HEK293T (cell line): ENCODE data around the gene C19orf47.

Experiments
- CTCF ChIA-PET: fragments of 350-600 bp; formaldehyde crosslinking; extraction: SDS; loops from one replicate; lab custom pipeline; 2021; ENCODE audit warnings: antibody characterized with exemption, inconsistent platforms; lab: Yijun Ruan, JAX
- POLR2A ChIA-PET: fragments of 350-600 bp; formaldehyde crosslinking; extraction: SDS; loops from one replicate; lab custom pipeline; 2020; ENCODE audit warnings: antibody characterized with exemption, inconsistent platforms; lab: Yijun Ruan, JAX
- DNase-seq: peaks from one replicate; pipeline ENCODE4 v3.0.0; 2012; ENCODE audit warnings: mixed read lengths; ENCODE audit errors: extremely low spot score
- ARNT ChIP-seq: fragments of 450-650 bp; IDR thresholded peaks from 2 replicates; pipeline ENCODE4 v1.6.1; 2017; ENCODE audit warnings: mild to moderate bottlenecking
- BHLHE40 ChIP-seq: fragments of 450-650 bp; IDR thresholded peaks from 2 replicates; pipeline ENCODE4 v1.6.1; 2016; ENCODE audit warnings: mild to moderate bottlenecking, moderate library complexity, borderline replicate concordance
- CTBP1 ChIP-seq: fragments of 450-650 bp; IDR thresholded peaks from 2 replicates; pipeline ENCODE4 v1.6.1; 2016; ENCODE audit warnings: borderline replicate concordance
- ELF4 ChIP-seq: fragments of 450-650 bp; IDR thresholded peaks from 2 replicates; pipeline ENCODE4 v1.6.1; 2017; ENCODE audit warnings: antibody characterized with exemption
- FOXA1 ChIP-seq: fragments of 450-650 bp; IDR thresholded peaks from 2 replicates; pipeline ENCODE4 v1.6.1; 2016; ENCODE audit warnings: mild to moderate bottlenecking
- FOXK2 ChIP-seq: fragments of 450-650 bp; IDR thresholded peaks from 2 replicates; pipeline ENCODE4 v1.6.1; 2016; ENCODE audit warnings: mild to moderate bottlenecking
- FOXM1 ChIP-seq: fragments of 450-650 bp; IDR thresholded peaks from 2 replicates; pipeline ENCODE4 v1.6.1; 2017; ENCODE audit warnings: mild to moderate bottlenecking, borderline replicate concordance
- HDGF ChIP-seq: fragments of 450-650 bp; IDR thresholded peaks from 2 replicates; pipeline ENCODE4 v1.6.1; 2017; ENCODE audit warnings: antibody characterized with exemption, borderline replicate concordance
- L3MBTL2 ChIP-seq: fragments of 450-650 bp; conservative IDR thresholded peaks from 2 replicates; pipeline ENCODE4 v1.6.1; 2016; ENCODE audit warnings: mild to moderate bottlenecking
- LEF1 ChIP-seq: fragments of 450-650 bp; IDR thresholded peaks from 2 replicates; pipeline ENCODE4 v1.6.1; 2017; ENCODE audit warnings: mild to moderate bottlenecking, borderline replicate concordance
- NFRKB ChIP-seq: fragments of 450-650 bp; IDR thresholded peaks from 2 replicates; pipeline ENCODE4 v1.6.1; 2016; ENCODE audit warnings: mild to moderate bottlenecking, moderate library complexity
- PKNOX1 ChIP-seq: fragments of 450-650 bp; IDR thresholded peaks from 2 replicates; pipeline ENCODE4 v1.6.1; 2016
- SP1 ChIP-seq: fragments of 450-650 bp; IDR thresholded peaks from 2 replicates; pipeline ENCODE4 v1.6.1; 2017
- SUZ12 ChIP-seq: fragments of 450-650 bp; IDR thresholded peaks from 2 replicates; pipeline ENCODE4 v1.6.1; 2016; ENCODE audit warnings: mild to moderate bottlenecking
- TARDBP ChIP-seq: fragments of 450-650 bp; IDR thresholded peaks from 2 replicates; pipeline ENCODE4 v1.6.1; 2016
- ZNF384 ChIP-seq: fragments of 450-650 bp; IDR thresholded peaks from 2 replicates; pipeline ENCODE4 v1.6.1; 2016

Gene C19orf47

GRCh38 chr19:40356681-40357595, 8.7 kb upstream of the C19orf47 start:
- ChIA-PET CTCF (no interaction called here), POLR2A (interaction anchor here (0.8 to 1.6 kb wide), 2 partner anchors 9 to 47 kb away, joined by 3 to 5 read pairs; partner anchors contain the start of genes C19orf47 and PLD3)
- no peak for DNase-seq
- TF ChIP-seq SUZ12 = no peak
- no peak for TF ChIP-seq LEF1
- TF ChIP-seq ZNF384 = no peak
- no peak for TF ChIP-seq ARNT
- TF ChIP-seq CTBP1 = no peak
- TF ChIP-seq BHLHE40 = no peak
- no peak for TF ChIP-seq HDGF
- TF ChIP-seq TARDBP = no peak
- no peak for TF ChIP-seq ELF4

- TF ChIP-seq FOXK2 (no peak), CTBP1 (no peak), TARDBP (no peak), FOXA1 (no peak), ZNF384 (no peak), ELF4 (no peak), BHLHE40 (no peak), NFRKB (no peak), FOXM1 (no peak), SP1 (no peak)
- DNase-seq = no peak
- ChIA-PET CTCF (no interaction called here), POLR2A (interaction anchor here (0.8 to 1.6 kb wide), 2 partner anchors 8 to 48 kb away, joined by 3 to 5 read pairs; partner anchors contain the start of genes C19orf47 and PLD3)
Observed at GRCh38 chr19:40355975-40356680, 7.9 kb upstream of the C19orf47 start.

DNA sequence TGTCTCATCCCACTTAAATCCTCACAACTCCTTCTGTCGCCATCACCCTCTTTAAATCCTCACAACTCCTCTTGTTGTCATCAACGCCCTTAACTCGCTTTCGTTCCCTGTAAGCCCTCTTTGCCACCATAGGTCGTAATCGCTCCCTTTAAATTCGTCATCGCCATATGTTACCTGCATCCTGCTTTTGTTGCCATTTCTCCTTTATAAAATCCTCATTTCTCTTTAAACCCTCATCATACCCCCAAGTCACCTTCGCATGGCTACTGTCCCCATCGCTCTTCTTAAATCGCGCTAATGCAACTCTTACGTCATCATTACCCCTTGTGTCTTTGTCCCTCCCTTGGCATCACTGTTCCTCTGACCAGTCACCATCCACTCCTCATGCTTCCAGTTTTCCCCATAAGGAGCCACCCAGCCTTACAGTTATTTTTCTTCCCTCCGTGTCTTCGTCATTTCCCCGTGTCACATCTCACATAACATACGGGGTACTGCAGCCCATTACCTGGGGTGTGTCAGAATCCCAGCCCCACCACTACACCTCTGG, 837 bp upstream of the C19orf47 start:
- ChIA-PET POLR2A (interaction anchor here (1.0 to 2.0 kb wide), 9 partner anchors 8 to 143 kb away, joined by 4 to 10 read pairs (median 5); partner anchors contain the start of gene AKT2), CTCF (no interaction called here)
- no peak for DNase-seq
- no peak for TF ChIP-seq TARDBP
- no peak for TF ChIP-seq ZNF384
- no peak for TF ChIP-seq FOXM1
- no peak for TF ChIP-seq ARNT

DNA sequence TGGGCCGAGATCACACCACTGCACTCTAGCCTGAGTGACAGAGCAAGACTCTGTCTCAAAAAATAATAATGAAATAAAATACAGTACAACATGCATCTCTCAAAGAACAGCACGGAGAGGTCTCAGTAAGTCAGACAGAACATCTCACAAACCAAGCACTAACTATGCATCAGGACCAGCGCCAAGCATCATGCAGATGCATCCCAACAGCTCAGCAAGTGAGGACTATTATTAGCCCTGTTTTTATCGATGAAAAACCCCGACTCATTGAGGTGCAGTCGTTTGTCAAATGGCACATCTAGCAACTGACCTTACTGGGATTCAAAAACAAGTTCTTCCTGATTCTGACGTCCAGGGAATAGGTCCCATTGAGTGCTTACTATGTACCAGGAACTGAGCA, 3.8 kb downstream of the C19orf47 start:
- POLR2A ChIA-PET = no interaction called here
- TF ChIP-seq ZNF384 (no peak), ELF4 (no peak), TARDBP (no peak), FOXK2 (no peak), L3MBTL2 (no peak)
- CTCF ChIA-PET = no interaction called here
- no peak for DNase-seq

GRCh38 chr19:40342644-40343311, 5.4 kb downstream of the C19orf47 start:
- ChIA-PET POLR2A (no interaction called here), CTCF (no interaction called here)
- no peak for DNase-seq
- TF ChIP-seq HDGF (no peak), FOXM1 (no peak), L3MBTL2 (no peak), SUZ12 (no peak), ARNT (no peak), FOXA1 (no peak), FOXK2 (no peak), TARDBP (no peak), ELF4 (no peak), ZNF384 (no peak), PKNOX1 (no peak), LEF1 (no peak), SP1 (no peak)

DNA sequence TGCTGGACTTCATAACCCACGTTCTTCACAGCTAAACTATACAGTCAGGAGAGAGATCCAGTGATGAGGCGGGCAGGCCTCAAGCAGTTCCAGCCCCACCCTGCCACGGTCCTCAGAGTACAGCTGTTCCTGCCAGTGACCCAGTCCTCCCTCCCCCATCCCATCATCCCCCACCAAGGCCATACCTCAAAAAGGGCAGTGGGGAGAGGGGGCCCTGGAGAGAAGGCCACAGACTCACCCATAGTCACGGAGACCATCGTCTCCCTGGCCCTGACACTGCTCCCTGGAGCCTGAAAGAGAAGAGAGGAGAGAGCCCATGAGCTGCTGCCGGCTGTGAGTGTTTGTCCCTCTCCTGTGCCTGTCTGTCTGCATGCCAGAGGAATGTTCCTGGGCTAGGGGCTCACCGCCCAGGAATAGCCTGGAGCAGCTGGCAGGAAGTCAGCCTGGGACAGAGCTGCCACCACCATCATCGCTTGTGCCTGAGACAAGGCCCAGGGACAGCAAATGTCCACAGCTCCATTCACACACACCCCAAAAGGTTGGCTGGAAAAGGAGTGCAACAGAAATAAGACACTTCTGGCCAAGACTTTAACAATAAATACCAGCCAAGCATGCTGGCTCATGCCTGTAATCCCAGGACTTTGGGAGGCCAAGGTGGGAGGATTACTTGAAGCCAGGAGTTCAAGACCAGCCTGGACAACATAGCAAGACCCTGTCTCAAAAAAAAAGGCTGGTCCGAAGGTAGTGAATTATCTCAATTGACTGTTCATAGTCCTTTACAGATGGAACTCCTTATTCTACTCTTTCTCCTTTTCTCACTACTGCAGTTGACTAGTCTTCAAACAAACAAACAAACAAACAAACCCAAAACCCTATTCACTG, 6.4 kb downstream of the C19orf47 start:
- no peak for TF ChIP-seq SUZ12
- TF ChIP-seq PKNOX1 = no peak
- no peak for TF ChIP-seq FOXK2
- TF ChIP-seq FOXA1 = no peak
- TF ChIP-seq ARNT = no peak
- TF ChIP-seq NFRKB = no peak
- no peak for DNase-seq
- ChIA-PET POLR2A (interaction anchor here (0.6 kb wide), 1 partner anchor 1915 kb away, joined by 3 read pairs; no protein-coding TSS in a partner anchor), CTCF (no interaction called here)
